ENCODE measurements around the gene RBM42. TPM values are rescaled to one million over a fixed set of nuclear protein-coding genes. Genes with fewer than 3 reads are reported as not detected.

Gene RBM42
- total and polyA plus RNA-seq, 2 of the 13 experiments (the other 11 are each of a cell fraction or from before 2014, with no cell fraction given) = 27.2 to 55.3 TPM

- TF ChIP-seq HMGXB4 (CRISPR knock-in tag; IDR thresholded peaks at IDR 0.05; ENCODE audit: borderline replicate concordance in 1 of 2, low read depth in 1 of 2) (0 out of 4 replicates have a peak, but pooled peaks of 1 of the 2 experiments have one; percentile 52), BATF2 (CRISPR knock-in tag; IDR thresholded peaks at IDR 0.05) (0 out of 2 replicates have a peak, but pooled peaks have one; percentile 33), ZFY (CRISPR knock-in tag; IDR thresholded peaks at IDR 0.05) (peak; percentile 72), HNRNPLL (IDR thresholded peaks at IDR 0.05; ENCODE audit: low read depth, low read length, poor library complexity, severe bottlenecking) (peak; percentile 49), HNF4G (IDR thresholded peaks at IDR 0.05; ENCODE audit: borderline replicate concordance, low read depth, low read length) (peak; percentile 5; the same call in 1 of the 2 replicates), HNF4G (CRISPR knock-in tag; IDR thresholded peaks at IDR 0.05; ENCODE audit: borderline replicate concordance, low read depth) (0 out of 2 replicates have a peak, but pooled peaks have one; percentile 14), PCBP1 (IDR thresholded peaks at IDR 0.05; ENCODE audit: borderline replicate concordance, low read depth, low read length) (peak; percentile 71; the same call in 1 of the 2 replicates), ZFP62 (CRISPR knock-in tag; IDR thresholded peaks at IDR 0.05) (no peak), MXD4 (CRISPR knock-in tag; IDR thresholded peaks at IDR 0.05) (0 out of 2 replicates have a peak, but pooled peaks have one; percentile 70), ARID4A (CRISPR knock-in tag; IDR thresholded peaks at IDR 0.05; ENCODE audit: borderline replicate concordance) (peak; percentile 78), SP1 (IDR thresholded peaks at IDR 0.05) (no peak), SP1 (CRISPR knock-in tag; IDR thresholded peaks at IDR 0.05) (peak; percentile 48; the same call in 1 of the 2 replicates), MXD1 (CRISPR knock-in tag; IDR thresholded peaks at IDR 0.05) (peak; percentile 78), ZNF235 (CRISPR knock-in tag; IDR thresholded peaks at IDR 0.05; ENCODE audit: borderline replicate concordance) (peak; percentile 87), PRDM10 (CRISPR knock-in tag; IDR thresholded peaks at IDR 0.05; ENCODE audit: low read depth) (0 out of 2 replicates have a peak, but pooled peaks have one; percentile 64), ZNF768 (CRISPR knock-in tag; IDR thresholded peaks at IDR 0.05) (peak; percentile 25; the same call in 1 of the 2 replicates)
Observed at GRCh38 chr19:35644206-35644986, 15.6 kb downstream of the RBM42 start (continued).
